ENCODE measurements around the gene SMR3A. TPM values are rescaled to one million over a fixed set of nuclear protein-coding genes. Genes with fewer than 3 reads are reported as not detected.

Gene SMR3A
- total and polyA plus RNA-seq, 9 of the 15 experiments (the other 6 are each of a cell fraction or from before 2014, with no cell fraction given) = not detected

DNA sequence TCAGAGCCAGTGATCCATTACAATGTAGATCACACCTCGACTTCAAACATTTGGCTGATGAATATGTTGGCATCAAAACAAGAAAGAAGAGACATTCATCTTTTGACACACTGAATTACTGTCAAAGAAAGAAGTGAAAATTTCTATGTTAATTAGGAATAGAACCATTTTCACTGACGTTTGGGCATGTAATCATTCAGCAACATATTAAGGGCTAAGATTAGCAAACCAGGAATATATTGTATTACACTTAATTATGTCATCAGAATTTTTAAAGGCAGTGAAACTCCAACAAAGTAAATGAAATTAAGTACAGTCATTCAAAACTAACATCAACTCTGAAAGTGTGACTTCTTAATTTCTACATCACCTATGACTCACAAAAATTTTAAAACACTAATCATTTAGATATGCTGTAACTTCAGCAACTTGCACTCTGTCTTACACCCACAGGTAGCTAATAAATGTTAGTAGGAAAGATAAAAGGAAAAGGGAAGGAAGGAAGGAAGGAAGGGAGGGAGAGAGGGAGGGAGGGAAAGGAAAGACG lies 1.4 kb upstream of the SMR3A start:
- H3K4me3 ChIP-seq = no peak overlapping the region
- H3K79me2 ChIP-seq (ENCODE audit: control insufficient read depth, insufficient read depth, low read length) = no peaks in the 10 kb centered on the region
- no peak overlapping the region for H2AFZ ChIP-seq (ENCODE audit: low read depth, low read length)
- ChIA-PET CTCF (ENCODE audit: low intra/inter-chr PET ratio) (no interaction called here), POLR2A (no interaction called here)
- no peak overlapping the region for H3K27ac ChIP-seq (ENCODE audit: extremely low read depth, low read depth, low read length)
- H3K9me3 ChIP-seq (replicated peaks; ENCODE audit: control insufficient read depth, insufficient read depth, low read depth, low read length) = no peaks in the 10 kb centered on the region
- no peaks in the 10 kb centered on the region for H4K20me1 ChIP-seq (replicated peaks; ENCODE audit: control insufficient read depth, insufficient read depth, low read length)
- H3K4me1 ChIP-seq (replicated peaks in 1 of 2; ENCODE audit: control insufficient read depth in 2 of 2, insufficient read depth in 2 of 2, low read length in 2 of 2) = no peaks in the 10 kb centered on the region
- no peaks in the 10 kb centered on the region for H3K27me3 ChIP-seq (ENCODE audit: control insufficient read depth in 2 of 2, insufficient read depth in 2 of 2, low read length in 2 of 2)
- H3K36me3 ChIP-seq (ENCODE audit: control insufficient read depth, insufficient read depth, low read length) = no peaks in the 10 kb centered on the region
- H3K9me1 ChIP-seq (ENCODE audit: control insufficient read depth, insufficient read depth, low read length) = no peaks in the 10 kb centered on the region
- H3K9ac ChIP-seq (ENCODE audit: insufficient read depth in 1 of 2, low read depth in 2 of 2, low read length in 2 of 2) = no peak overlapping the region
- in situ Hi-C loops (cut with MboI) = no loop called here
- ATAC-seq (no peak), DNase-seq (ENCODE audit: extremely low read depth in 1 of 4, low spot score in 3 of 4) (no peak), FAIRE-seq (no peak)
- no peak overlapping the region for H3K4me2 ChIP-seq (ENCODE audit: insufficient read depth, low read length)
- WGBS (ENCODE audit: insufficient coverage, low coverage, missing lambda C conversion rate) = 0% methylated on average over 3 of the region's 3 CpGs
- intact Hi-C loops (cut with micrococcal nuclease) = no loop called here
- no TSS peak for BruUV-seq (replicated peaks)
- TF ChIP-seq FIP1L1 (IDR thresholded peaks at IDR 0.05; ENCODE audit: low read depth, low read length, poor library complexity, severe bottlenecking) = no peak
- no peak for TF ChIP-seq TEAD1 (CRISPR knock-in tag; IDR thresholded peaks at IDR 0.05)
- TF ChIP-seq TAF1 (IDR thresholded peaks at IDR 0.05; ENCODE audit: control insufficient read depth, extremely low read depth, insufficient read depth, low read length, severe bottlenecking) = no peak
- TF ChIP-seq, protein P1, sequence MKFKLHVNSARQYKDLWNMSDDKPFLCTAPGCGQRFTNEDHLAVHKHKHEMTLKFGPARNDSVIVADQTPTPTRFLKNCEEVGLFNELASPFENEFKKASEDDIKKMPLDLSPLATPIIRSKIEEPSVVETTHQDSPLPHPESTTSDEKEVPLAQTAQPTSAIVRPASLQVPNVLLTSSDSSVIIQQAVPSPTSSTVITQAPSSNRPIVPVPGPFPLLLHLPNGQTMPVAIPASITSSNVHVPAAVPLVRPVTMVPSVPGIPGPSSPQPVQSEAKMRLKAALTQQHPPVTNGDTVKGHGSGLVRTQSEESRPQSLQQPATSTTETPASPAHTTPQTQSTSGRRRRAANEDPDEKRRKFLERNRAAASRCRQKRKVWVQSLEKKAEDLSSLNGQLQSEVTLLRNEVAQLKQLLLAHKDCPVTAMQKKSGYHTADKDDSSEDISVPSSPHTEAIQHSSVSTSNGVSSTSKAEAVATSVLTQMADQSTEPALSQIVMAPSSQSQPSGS (CRISPR knock-in tag; IDR thresholded peaks at IDR 0.05) = no peak
- no peak for TF ChIP-seq MCM7 (IDR thresholded peaks at IDR 0.05)
- TF ChIP-seq, protein P2, sequence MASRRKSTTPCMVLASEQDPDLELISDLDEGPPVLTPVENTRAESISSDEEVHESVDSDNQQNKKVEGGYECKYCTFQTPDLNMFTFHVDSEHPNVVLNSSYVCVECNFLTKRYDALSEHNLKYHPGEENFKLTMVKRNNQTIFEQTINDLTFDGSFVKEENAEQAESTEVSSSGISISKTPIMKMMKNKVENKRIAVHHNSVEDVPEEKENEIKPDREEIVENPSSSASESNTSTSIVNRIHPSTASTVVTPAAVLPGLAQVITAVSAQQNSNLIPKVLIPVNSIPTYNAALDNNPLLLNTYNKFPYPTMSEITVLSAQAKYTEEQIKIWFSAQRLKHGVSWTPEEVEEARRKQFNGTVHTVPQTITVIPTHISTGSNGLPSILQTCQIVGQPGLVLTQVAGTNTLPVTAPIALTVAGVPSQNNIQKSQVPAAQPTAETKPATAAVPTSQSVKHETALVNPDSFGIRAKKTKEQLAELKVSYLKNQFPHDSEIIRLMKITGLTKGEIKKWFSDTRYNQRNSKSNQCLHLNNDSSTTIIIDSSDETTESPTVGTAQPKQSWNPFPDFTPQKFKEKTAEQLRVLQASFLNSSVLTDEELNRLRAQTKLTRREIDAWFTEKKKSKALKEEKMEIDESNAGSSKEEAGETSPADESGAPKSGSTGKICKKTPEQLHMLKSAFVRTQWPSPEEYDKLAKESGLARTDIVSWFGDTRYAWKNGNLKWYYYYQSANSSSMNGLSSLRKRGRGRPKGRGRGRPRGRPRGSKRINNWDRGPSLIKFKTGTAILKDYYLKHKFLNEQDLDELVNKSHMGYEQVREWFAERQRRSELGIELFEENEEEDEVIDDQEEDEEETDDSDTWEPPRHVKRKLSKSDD (conservative IDR thresholded peaks at IDR 0.05; ENCODE audit: low read length) = no peak

Measured in K562 (cell line).